ENCODE measurements around the gene PNMA6A.
"Not testable (repeated sequence)": the region's sequence is repeated elsewhere in the genome, so short reads cannot be mapped to it uniquely, and the experiment has no call there.

Gene PNMA6A

GRCh38 chrX:153083238-153083923 lies 11.1 kb downstream of the PNMA6A start:
- not testable (repeated sequence) for H3K27ac ChIP-seq (ENCODE audit: low read length); H3K27me3 ChIP-seq (ENCODE audit: insufficient read depth, low read length); H3K9me3 ChIP-seq (ENCODE audit: insufficient read depth, low read depth, low read length); H3K4me3 ChIP-seq (ENCODE audit: low read length); H3K4me1 ChIP-seq (ENCODE audit: insufficient read depth, low read length); H3K36me3 ChIP-seq (ENCODE audit: insufficient read depth, low read depth, low read length); H3K9ac ChIP-seq (ENCODE audit: low read depth, low read length)

- H3K36me3 ChIP-seq (ENCODE audit: insufficient read depth, low read depth, low read length) = no peaks in the 10 kb centered on the region
- no peaks in the 10 kb centered on the region for H3K4me1 ChIP-seq (ENCODE audit: insufficient read depth, low read length)
- no peak overlapping the region for H3K9ac ChIP-seq (ENCODE audit: low read depth, low read length)
- H3K4me3 ChIP-seq (ENCODE audit: low read length) = no peak overlapping the region
- H3K9me3 ChIP-seq (ENCODE audit: insufficient read depth, low read depth, low read length) = no peaks in the 10 kb centered on the region
- H3K27ac ChIP-seq (ENCODE audit: low read length) = no peak overlapping the region
- no peaks in the 10 kb centered on the region for H3K27me3 ChIP-seq (ENCODE audit: insufficient read depth, low read length)
Observed at GRCh38 chrX:153102418-153102817, 30.2 kb downstream of the PNMA6A start.

GRCh38 chrX:153104959-153105358 lies 32.7 kb downstream of the PNMA6A start:
- not testable (repeated sequence) for H3K4me3 ChIP-seq (ENCODE audit: low read length); H3K9ac ChIP-seq (ENCODE audit: low read depth, low read length); H3K36me3 ChIP-seq (ENCODE audit: insufficient read depth, low read depth, low read length); H3K27me3 ChIP-seq (ENCODE audit: insufficient read depth, low read length); H3K9me3 ChIP-seq (ENCODE audit: insufficient read depth, low read depth, low read length); H3K27ac ChIP-seq (ENCODE audit: low read length); H3K4me1 ChIP-seq (ENCODE audit: insufficient read depth, low read length)

GRCh38 chrX:153106092-153106801 lies 34.0 kb downstream of the PNMA6A start:
- not testable (repeated sequence) for H3K9ac ChIP-seq (ENCODE audit: low read depth, low read length); H3K4me3 ChIP-seq (ENCODE audit: low read length); H3K27me3 ChIP-seq (ENCODE audit: insufficient read depth, low read length); H3K4me1 ChIP-seq (ENCODE audit: insufficient read depth, low read length); H3K9me3 ChIP-seq (ENCODE audit: insufficient read depth, low read depth, low read length); H3K27ac ChIP-seq (ENCODE audit: low read length); H3K36me3 ChIP-seq (ENCODE audit: insufficient read depth, low read depth, low read length)

GRCh38 chrX:153110735-153111134 lies 38.5 kb downstream of the PNMA6A start:
- not testable (repeated sequence) for H3K4me3 ChIP-seq (ENCODE audit: low read length); H3K36me3 ChIP-seq (ENCODE audit: insufficient read depth, low read depth, low read length); H3K9me3 ChIP-seq (ENCODE audit: insufficient read depth, low read depth, low read length); H3K27ac ChIP-seq (ENCODE audit: low read length); H3K4me1 ChIP-seq (ENCODE audit: insufficient read depth, low read length); H3K27me3 ChIP-seq (ENCODE audit: insufficient read depth, low read length); H3K9ac ChIP-seq (ENCODE audit: low read depth, low read length)

- H3K9me3 ChIP-seq (ENCODE audit: insufficient read depth, low read depth, low read length); H3K27me3 ChIP-seq (ENCODE audit: insufficient read depth, low read length): not testable (repeated sequence)
Observed at GRCh38 chrX:153113851-153114250, 41.6 kb downstream of the PNMA6A start.

GRCh38 chrX:153117754-153118153 lies 45.5 kb downstream of the PNMA6A start:
- not testable (repeated sequence) for H3K4me3 ChIP-seq (ENCODE audit: low read length); H3K27ac ChIP-seq (ENCODE audit: low read length); H3K4me1 ChIP-seq (ENCODE audit: insufficient read depth, low read length); H3K9me3 ChIP-seq (ENCODE audit: insufficient read depth, low read depth, low read length); H3K27me3 ChIP-seq (ENCODE audit: insufficient read depth, low read length); H3K9ac ChIP-seq (ENCODE audit: low read depth, low read length); H3K36me3 ChIP-seq (ENCODE audit: insufficient read depth, low read depth, low read length)

More at GRCh38 chrX:153113851-153114250, 41.6 kb downstream of the PNMA6A start:
- H3K36me3 ChIP-seq (ENCODE audit: insufficient read depth, low read depth, low read length); H3K4me3 ChIP-seq (ENCODE audit: low read length); H3K9ac ChIP-seq (ENCODE audit: low read depth, low read length); H3K27ac ChIP-seq (ENCODE audit: low read length); H3K4me1 ChIP-seq (ENCODE audit: insufficient read depth, low read length): not testable (repeated sequence)

- not testable (repeated sequence) for H3K27me3 ChIP-seq (ENCODE audit: insufficient read depth, low read length); H3K9me3 ChIP-seq (ENCODE audit: insufficient read depth, low read depth, low read length); H3K27ac ChIP-seq (ENCODE audit: low read length); H3K36me3 ChIP-seq (ENCODE audit: insufficient read depth, low read depth, low read length); H3K9ac ChIP-seq (ENCODE audit: low read depth, low read length); H3K4me3 ChIP-seq (ENCODE audit: low read length); H3K4me1 ChIP-seq (ENCODE audit: insufficient read depth, low read length)
Observed at GRCh38 chrX:153120230-153120629, 48.0 kb downstream of the PNMA6A start.

- not testable (repeated sequence) for H3K4me3 ChIP-seq (ENCODE audit: low read length); H3K9ac ChIP-seq (ENCODE audit: low read depth, low read length); H3K36me3 ChIP-seq (ENCODE audit: insufficient read depth, low read depth, low read length); H3K27ac ChIP-seq (ENCODE audit: low read length); H3K27me3 ChIP-seq (ENCODE audit: insufficient read depth, low read length); H3K4me1 ChIP-seq (ENCODE audit: insufficient read depth, low read length); H3K9me3 ChIP-seq (ENCODE audit: insufficient read depth, low read depth, low read length)
Observed at GRCh38 chrX:153123468-153123867, 51.2 kb downstream of the PNMA6A start.

Data from iPS-20b (cell line).